GM12874 (cell line): Measurements from ENCODE around the gene SYTL4.
A peak's percentile ranks its signal among the peaks of the same experiment; 100 is the strongest.

ENCODE experiments used
- CTCF ChIP-seq: IDR thresholded peaks from 2 replicates; pipeline ENCODE4 v1.5.1; 2011; ENCODE audit warnings: low read depth, mild to moderate bottlenecking, control low read depth, low read length, moderate library complexity; ENCODE audit not compliant: insufficient read depth

Gene SYTL4

GRCh38 chrX:100731441-100732281 lies at the start of gene SYTL4:
Gene SYTL4, minus strand, starts transcription at chrX:100732121. Its CDS starts 30,084 bp downstream, at chrX:100702037.
- TF ChIP-seq CTCF: no peak

DNA sequence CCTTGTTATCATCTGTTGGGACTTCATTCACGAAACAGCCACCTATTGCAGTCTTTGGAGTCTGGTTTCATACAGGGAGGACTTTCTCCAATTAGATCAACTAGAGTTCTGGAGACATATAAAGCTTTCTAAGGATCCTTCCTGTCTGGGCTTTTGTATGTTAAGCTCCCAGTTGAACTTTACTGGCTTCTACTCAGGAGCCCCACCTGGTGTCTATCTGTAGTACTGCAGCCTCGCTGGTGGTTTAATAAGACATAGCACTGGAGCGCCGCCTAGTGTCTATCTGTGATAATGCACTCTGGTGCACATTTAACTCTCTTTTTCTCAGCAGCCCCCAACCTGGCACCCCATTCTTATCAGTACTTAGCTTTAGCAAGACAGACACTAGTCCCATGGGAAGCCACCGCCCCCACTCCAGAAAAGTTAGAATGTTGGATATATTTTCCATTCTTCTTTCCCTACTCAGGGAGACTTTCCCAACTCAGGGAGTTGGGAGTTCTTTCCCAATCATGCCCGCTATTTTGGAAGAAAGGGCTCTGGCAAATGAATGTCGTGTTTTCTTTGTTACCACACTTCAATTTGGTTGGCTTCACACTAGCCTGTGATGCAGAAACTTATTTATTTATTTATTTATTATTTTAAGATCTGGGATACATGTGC lies 36.9 kb upstream of the SYTL4 start:
- peak; percentile 86 for TF ChIP-seq CTCF

DNA sequence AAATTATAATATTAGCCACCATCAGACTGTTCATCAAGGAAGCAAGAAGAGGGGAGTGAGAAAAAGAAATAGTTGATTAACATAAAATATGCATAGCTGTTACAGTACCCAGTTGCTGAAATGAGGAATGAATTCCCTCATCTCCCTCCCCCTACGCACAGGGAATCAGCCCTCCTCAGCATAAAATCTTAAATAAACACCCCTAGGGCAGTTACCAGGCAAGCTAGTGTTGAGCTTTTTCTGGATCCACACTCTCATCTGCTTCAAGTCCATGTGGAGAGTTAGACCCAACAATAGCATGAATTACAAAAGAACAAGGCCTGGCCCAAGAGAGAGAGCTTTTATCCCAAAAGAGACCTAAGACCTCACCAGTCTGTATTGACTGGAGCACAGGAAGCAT lies 19.0 kb upstream of the SYTL4 start:
- TF ChIP-seq CTCF: no peak

DNA sequence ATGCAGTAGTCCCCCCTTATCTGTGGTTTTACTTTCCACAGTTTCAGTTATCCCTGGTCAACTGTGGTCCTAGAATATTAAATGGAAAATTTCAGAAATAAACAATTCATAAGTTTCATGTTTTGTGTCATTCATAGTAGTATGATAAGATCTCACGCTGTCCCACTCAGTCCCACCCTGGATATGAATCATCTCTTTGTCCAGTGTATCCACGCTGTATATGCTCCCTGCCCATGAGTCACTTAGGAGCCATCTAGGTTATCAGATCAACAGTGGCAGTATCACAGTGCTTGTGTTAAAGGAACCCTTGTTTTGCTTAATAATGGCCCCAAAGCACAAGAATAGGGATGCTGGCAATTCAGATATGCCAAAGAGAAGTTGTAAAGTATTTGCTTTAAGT lies 16.2 kb upstream of the SYTL4 start:
- no peak for TF ChIP-seq CTCF

GRCh38 chrX:100747703-100748102 lies 15.8 kb upstream of the SYTL4 start:
- no peak for TF ChIP-seq CTCF

GRCh38 chrX:100747090-100747489 lies 15.2 kb upstream of the SYTL4 start:
- no peak for TF ChIP-seq CTCF

GRCh38 chrX:100745806-100746537 lies 14.1 kb upstream of the SYTL4 start:
- TF ChIP-seq CTCF: no peak
